GM12873 (cell line): ENCODE measurements around the gene PWP2.

Experiments used
- CTCF ChIP-seq: IDR thresholded peaks from 2 replicates; pipeline ENCODE4 v1.5.1; 2012; ENCODE audit warnings: low read depth, mild to moderate bottlenecking, moderate library complexity, low read length, control low read depth; ENCODE audit not compliant: insufficient read depth; ENCODE audit errors: missing control alignments

PWP2 gene

DNA sequence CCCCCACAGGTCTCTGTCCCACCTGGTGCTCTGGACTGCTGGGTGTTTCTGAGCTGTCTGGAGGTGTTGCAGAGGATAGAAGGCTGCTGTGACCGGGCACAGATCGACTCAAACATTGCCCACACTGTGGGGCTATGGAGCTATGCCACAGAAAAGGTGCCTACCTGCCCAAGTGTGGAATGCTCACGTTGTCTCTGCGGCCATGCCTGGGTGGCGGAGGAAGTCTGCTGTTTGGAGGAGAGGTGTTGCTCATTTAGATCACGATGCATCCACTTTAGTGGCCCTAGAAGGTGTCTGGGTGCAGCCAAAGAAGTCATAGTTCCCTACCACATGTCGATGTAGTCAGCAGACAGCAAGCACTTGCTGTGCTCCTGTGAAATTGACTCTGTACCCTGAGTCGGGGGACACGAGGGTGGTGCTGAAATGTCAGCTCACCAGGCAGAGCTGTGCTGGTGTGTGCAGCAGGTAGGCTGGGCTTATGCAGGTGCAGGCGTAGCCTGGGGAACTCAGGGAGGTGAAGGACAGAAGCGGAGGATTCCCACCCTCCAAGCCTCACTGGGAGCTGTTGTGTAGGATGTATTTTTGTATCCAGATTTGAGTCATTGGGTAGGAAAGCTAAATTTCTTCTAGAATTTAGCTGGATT, 32.8 kb upstream of the PWP2 start:
- no peak for TF ChIP-seq CTCF

- no peak for TF ChIP-seq CTCF
These were observed 30.9 kb upstream of the PWP2 start for GRCh38 chr21:44076316-44076715.

DNA sequence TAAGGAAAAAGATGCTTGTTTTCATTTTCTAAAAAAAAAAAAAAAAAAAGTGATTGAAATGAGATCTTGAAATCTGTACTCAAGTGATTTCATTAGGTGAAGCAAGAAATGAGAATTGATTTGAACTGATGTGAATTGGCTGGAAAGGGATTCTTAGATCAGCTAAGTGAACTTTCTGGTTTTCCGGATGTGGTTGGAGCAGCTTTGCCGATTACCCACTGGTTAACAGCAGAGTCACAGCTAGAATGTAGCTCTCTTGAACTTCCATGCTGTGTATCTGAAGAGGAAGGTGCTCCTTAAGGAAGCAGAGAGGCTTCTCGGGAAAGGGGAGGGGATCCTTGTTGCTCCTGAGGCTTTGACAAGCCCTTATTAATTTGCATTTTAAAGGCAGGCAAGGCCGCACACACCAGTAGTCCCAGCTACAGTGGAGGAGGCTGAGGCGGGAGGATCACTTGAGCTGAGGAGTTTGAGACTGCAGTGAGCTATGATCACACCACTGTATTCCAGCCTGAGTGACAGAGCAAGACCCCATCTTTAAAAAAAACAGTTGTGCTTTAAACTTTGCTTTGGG, 28.7 kb upstream of the PWP2 start:
- TF ChIP-seq CTCF: no peak

GRCh38 chr21:44079446-44079845, 27.8 kb upstream of the PWP2 start:
- TF ChIP-seq CTCF: no peak

DNA sequence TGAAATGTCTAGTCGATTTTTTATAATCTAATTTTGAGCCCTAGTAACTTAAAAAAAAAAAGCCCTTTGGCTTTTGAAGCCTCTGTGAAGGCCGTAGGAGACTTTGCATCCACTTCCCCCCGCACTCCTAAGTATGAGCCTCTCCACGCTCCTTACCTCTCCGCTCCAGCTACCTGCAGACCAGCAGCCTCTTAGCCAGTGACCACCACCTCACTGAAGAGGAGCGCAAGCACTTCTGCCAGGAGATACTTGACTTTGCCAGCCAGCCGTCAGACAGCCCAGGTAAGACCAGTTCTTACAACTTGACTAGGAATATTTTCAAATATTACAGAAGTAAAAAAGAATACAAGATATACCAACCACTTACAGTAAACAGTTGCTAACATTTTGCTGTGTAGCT, 27.4 kb upstream of the PWP2 start:
- no peak for TF ChIP-seq CTCF

- TF ChIP-seq CTCF: no peak
These were observed 24.4 kb upstream of the PWP2 start for GRCh38 chr21:44082648-44083440.

DNA sequence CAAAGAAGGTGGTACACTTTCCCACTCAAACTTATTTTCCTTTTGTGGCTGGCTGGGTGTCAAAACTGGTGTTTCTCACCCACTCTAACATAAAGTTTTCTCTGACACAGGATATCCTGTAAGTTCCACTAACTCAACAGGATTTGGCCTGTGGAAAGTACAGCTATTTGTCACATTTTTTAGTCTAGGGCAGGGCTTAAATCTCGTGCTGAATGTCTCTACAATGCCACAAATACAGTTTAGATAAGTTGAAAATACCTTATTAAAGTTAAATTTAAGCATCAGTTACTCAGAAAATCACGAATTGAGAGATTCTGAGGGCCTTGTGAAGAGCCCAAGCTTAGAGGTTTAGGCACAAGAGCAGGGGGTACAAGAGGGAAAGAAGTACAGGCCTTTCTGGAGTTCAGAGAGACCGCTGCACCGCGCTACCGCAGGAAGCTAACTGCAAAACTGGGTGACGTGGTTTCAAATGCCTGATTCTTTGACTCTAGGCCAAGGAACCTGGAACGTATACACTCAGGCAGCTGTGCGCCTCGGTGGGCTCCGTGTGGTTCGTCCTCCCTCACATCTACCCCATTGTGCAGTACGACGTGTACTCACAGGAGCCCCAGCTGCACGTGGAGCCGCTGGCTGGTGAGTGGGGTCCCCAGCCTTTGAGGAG, 23.4 kb upstream of the PWP2 start:
- no peak for TF ChIP-seq CTCF
